Mesenchymal stem cell (in vitro differentiated cells and primary cell): Measurements from ENCODE around the gene EEF2.

Source experiments
- DNase-seq: peaks from one replicate; pipeline ENCODE4 v3.0.0-alpha.2; 2013
- H2AFZ ChIP-seq: one replicate; pipeline ENCODE4 v1.6.1; 2013; ENCODE audit warnings: low read depth, mild to moderate bottlenecking, control low read depth, inconsistent platforms, low read length, moderate library complexity
- H2AK5ac ChIP-seq: 2 replicates; pipeline ENCODE4 v1.6.1; 2013; ENCODE audit warnings: low read length, moderate library complexity, mild to moderate bottlenecking, inconsistent platforms; ENCODE audit not compliant: severe bottlenecking
- H2BK120ac ChIP-seq: one replicate; pipeline ENCODE4 v1.6.1; 2013; ENCODE audit warnings: low read depth, mild to moderate bottlenecking, inconsistent platforms, low read length, moderate library complexity
- H2BK12ac ChIP-seq, 2 experiments: one replicate each; pipeline ENCODE4 v1.6.1; 2013; ENCODE audit warnings: inconsistent platforms in 2 of 2, low read length in 2 of 2, mild to moderate bottlenecking in 2 of 2, moderate library complexity in 2 of 2, control low read depth in 1 of 2
- H2BK15ac ChIP-seq: one replicate; pipeline ENCODE4 v1.6.1; 2013; ENCODE audit warnings: mild to moderate bottlenecking, low read depth, inconsistent platforms; ENCODE audit not compliant: poor library complexity, severe bottlenecking
- H2BK5ac ChIP-seq: 2 replicates; pipeline ENCODE4 v1.6.1; 2013; ENCODE audit warnings: low read depth, mild to moderate bottlenecking, low read length, control low read depth, inconsistent platforms; ENCODE audit not compliant: poor library complexity, severe bottlenecking
- H3K14ac ChIP-seq, 2 experiments: one replicate each; pipeline ENCODE4 v1.6.1; 2013; ENCODE audit warnings: inconsistent platforms in 2 of 2, low read length in 2 of 2, control low read depth in 1 of 2, mild to moderate bottlenecking in 1 of 2, moderate library complexity in 1 of 2
- H3K18ac ChIP-seq, 2 experiments: one replicate each; pipeline ENCODE4 v1.6.1; 2013; ENCODE audit warnings: inconsistent platforms in 2 of 2, low read length in 2 of 2, control low read depth in 1 of 2, low read depth in 1 of 2, mild to moderate bottlenecking in 1 of 2
- H3K23ac ChIP-seq, 2 experiments: one replicate each; pipeline ENCODE4 v1.6.1; 2013; ENCODE audit warnings: inconsistent platforms in 2 of 2, low read length in 2 of 2, mild to moderate bottlenecking in 2 of 2, moderate library complexity in 2 of 2, control low read depth in 1 of 2
- H3K27ac ChIP-seq: 2 replicates; pipeline ENCODE4 v1.5.1; 2013; ENCODE audit warnings: mild to moderate bottlenecking, moderate library complexity, low read length, control low read depth, inconsistent platforms; ENCODE audit not compliant: poor library complexity, severe bottlenecking
- H3K27me3 ChIP-seq, 2 experiments: 2 replicates each; pipeline versions ENCODE4 v1.6.1 to v1.7.0; 2013; ENCODE audit warnings: low read length in 2 of 2, mild to moderate bottlenecking in 2 of 2, moderate library complexity in 2 of 2, control low read depth in 1 of 2, inconsistent platforms in 1 of 2; ENCODE audit not compliant: control insufficient read depth in 1 of 2, insufficient read depth in 1 of 2
- H3K36me3 ChIP-seq, 2 experiments: 2 replicates each; pipeline versions ENCODE4 v1.6.1 to v1.7.0; 2013; ENCODE audit warnings: low read length in 2 of 2, control low read depth in 1 of 2, inconsistent platforms in 1 of 2, low read depth in 1 of 2, mild to moderate bottlenecking in 1 of 2; ENCODE audit not compliant: insufficient read depth in 2 of 2, control insufficient read depth in 1 of 2
- H3K4ac ChIP-seq, 2 experiments: one replicate each; pipeline ENCODE4 v1.6.1; 2013; ENCODE audit warnings: inconsistent platforms in 2 of 2, low read length in 2 of 2, mild to moderate bottlenecking in 2 of 2, moderate library complexity in 2 of 2, control low read depth in 1 of 2, low read depth in 1 of 2
- H3K4me1 ChIP-seq: 2 replicates; pipeline ENCODE4 v1.6.1; 2013; ENCODE audit warnings: low read depth, low read length, control low read depth; ENCODE audit not compliant: control insufficient read depth, insufficient read depth
- H3K4me2 ChIP-seq: 2 replicates; pipeline ENCODE4 v1.6.1; 2013; ENCODE audit warnings: low read length, mild to moderate bottlenecking, inconsistent platforms; ENCODE audit not compliant: poor library complexity, severe bottlenecking
- H3K4me3 ChIP-seq, 2 experiments: 2 replicates each; pipeline versions ENCODE4 v1.5.1 to v1.7.0; 2013; ENCODE audit warnings: low read length in 2 of 2, mild to moderate bottlenecking in 2 of 2, control low read depth in 1 of 2, low read depth in 1 of 2; ENCODE audit not compliant: insufficient read depth in 1 of 2
- H3K79me1 ChIP-seq: replicated peaks from 2 replicates; pipeline ENCODE4 v1.6.1; 2013; ENCODE audit warnings: mild to moderate bottlenecking, control low read depth, low read length, inconsistent platforms; ENCODE audit not compliant: poor library complexity, severe bottlenecking
- H3K9ac ChIP-seq: 2 replicates; pipeline ENCODE4 v1.7.0; 2013; ENCODE audit warnings: mild to moderate bottlenecking, low read length, moderate library complexity
- H3K9me3 ChIP-seq: 2 replicates; pipeline ENCODE4 v1.7.0; 2013; ENCODE audit warnings: mild to moderate bottlenecking, low read length; ENCODE audit not compliant: control insufficient read depth
- H4K8ac ChIP-seq: one replicate; pipeline ENCODE4 v1.6.1; 2013; ENCODE audit warnings: inconsistent platforms, mild to moderate bottlenecking, low read length, moderate library complexity
- H4K91ac ChIP-seq: one replicate; pipeline ENCODE4 v1.6.1; 2013; ENCODE audit warnings: mild to moderate bottlenecking, low read length, inconsistent platforms
- WGBS: methylation state at CpG from one replicate; pipeline ENCODE4 v1.1.7; 2013; ENCODE audit warnings: mixed read lengths; 5-methylcytosine and 5-hydroxymethylcytosine counted together

The EEF2 gene

GRCh38 chr19:3964256-3965194 is 20.7 kb downstream of the EEF2 start:
- Histone ChIP-seq H2BK120ac (no peak overlapping the region), H3K9ac (no peak overlapping the region), H3K9me3 (no peaks in the 10 kb centered on the region), H2BK15ac (no peak overlapping the region), H4K91ac (no peak overlapping the region), H3K23ac (no peak overlapping the region), H2BK12ac (no peak overlapping the region), H3K4me1 (peaks cover 24% of the 10 kb centered on the region), H2BK5ac (no peak overlapping the region), H3K4ac (no peak overlapping the region), H3K27ac (no peak overlapping the region), H2AK5ac (no peak overlapping the region), H3K4me3 (no peak overlapping the region), H3K14ac (no peak overlapping the region), H4K8ac (no peak overlapping the region), H3K18ac (no peak overlapping the region), H3K36me3 (peaks cover 79 to 84% of the 10 kb centered on the region in 2 experiments), H3K4me2 (no peak overlapping the region), H3K79me1 (peaks cover 31% of the 10 kb centered on the region), H3K27me3 (no peaks in the 10 kb centered on the region), H2AFZ (no peak overlapping the region)
- 97% methylated on average over 50 of the region's 60 CpGs for WGBS
- no peak for DNase-seq

- Histone ChIP-seq H3K27me3 (no peaks in the 10 kb centered on the region), H3K9ac (no peak overlapping the region), H3K14ac (no peak overlapping the region), H3K23ac (no peak overlapping the region), H4K91ac (no peak overlapping the region), H2BK12ac (no peak overlapping the region), H3K4me1 (peaks cover 19% of the 10 kb centered on the region), H3K4me2 (no peak overlapping the region), H2BK5ac (no peak overlapping the region), H2BK15ac (no peak overlapping the region), H4K8ac (no peak overlapping the region), H2BK120ac (no peak overlapping the region), H3K4ac (no peak overlapping the region), H3K9me3 (no peaks in the 10 kb centered on the region), H3K36me3 (peaks cover 88 to 93% of the 10 kb centered on the region in 2 experiments), H3K18ac (no peak overlapping the region), H3K4me3 (no peak overlapping the region), H2AK5ac (no peak overlapping the region), H2AFZ (no peak overlapping the region), H3K79me1 (peaks cover 39% of the 10 kb centered on the region), H3K27ac (no peak overlapping the region)
- DNase-seq = no peak
- 98% methylated on average over 35 of the region's 35 CpGs for WGBS
Observed at GRCh38 chr19:3963458-3964255, 21.6 kb downstream of the EEF2 start.

- H3K9me3 ChIP-seq = no peaks in the 10 kb centered on the region
- H2BK12ac ChIP-seq = no peak overlapping the region
- H3K36me3 ChIP-seq = peaks cover 80 to 97% of the 10 kb centered on the region in 2 experiments
- WGBS = 98% methylated on average over 21 of the region's 24 CpGs
- H4K91ac ChIP-seq = no peak overlapping the region
- H3K23ac ChIP-seq = no peak overlapping the region
- no peak overlapping the region for H3K27ac ChIP-seq
- H2BK5ac ChIP-seq = no peak overlapping the region
- H2BK15ac ChIP-seq = no peak overlapping the region
- peak overlapping the region; percentile 50 for H4K8ac ChIP-seq
- H3K4ac ChIP-seq = no peak overlapping the region
- H3K4me3 ChIP-seq = no peak overlapping the region
- no peak overlapping the region for H3K18ac ChIP-seq
- H3K4me1 ChIP-seq = peaks cover 7% of the 10 kb centered on the region
- H3K4me2 ChIP-seq = no peak overlapping the region
- H3K14ac ChIP-seq = no peak overlapping the region
- H3K27me3 ChIP-seq = no peaks in the 10 kb centered on the region
- no peak overlapping the region for H2AFZ ChIP-seq
- H2BK120ac ChIP-seq = no peak overlapping the region
- DNase-seq = no peak
- H3K79me1 ChIP-seq = peaks cover 44% of the 10 kb centered on the region
- H2AK5ac ChIP-seq = no peak overlapping the region
- H3K9ac ChIP-seq = no peak overlapping the region
Observed at GRCh38 chr19:3961007-3961406, 24.3 kb downstream of the EEF2 start.

- Histone ChIP-seq H3K14ac (no peak overlapping the region), H2BK12ac (no peak overlapping the region), H3K27me3 (no peaks in the 10 kb centered on the region), H3K4ac (no peak overlapping the region), H2AFZ (no peak overlapping the region), H3K9me3 (no peaks in the 10 kb centered on the region), H3K4me2 (no peak overlapping the region), H3K27ac (no peak overlapping the region), H4K91ac (no peak overlapping the region), H3K79me1 (peaks cover 51% of the 10 kb centered on the region), H3K18ac (no peak overlapping the region), H3K4me3 (no peak overlapping the region), H2BK5ac (no peak overlapping the region), H2BK120ac (no peak overlapping the region), H3K23ac (no peak overlapping the region), H2AK5ac (no peak overlapping the region), H4K8ac (no peak overlapping the region), H3K4me1 (peaks cover 4% of the 10 kb centered on the region), H3K9ac (no peak overlapping the region), H3K36me3 (peaks cover 77 to 94% of the 10 kb centered on the region in 2 experiments), H2BK15ac (no peak overlapping the region)
- DNase-seq = no peak
- WGBS = 95% methylated on average over 15 of the region's 15 CpGs
Observed at GRCh38 chr19:3959766-3960131, 25.5 kb downstream of the EEF2 start.
